Spinal cord (tissue), 10 donors: ENCODE measurements around the gene POP4. TPM values are rescaled to one million over a fixed set of nuclear protein-coding genes. Genes with fewer than 3 reads are reported as not detected.

Experiments used
- DNase-seq, 6 donors: peaks; one replicate each; pipeline versions ENCODE4 v3.0.0 to v3.0.0-alpha.2; 2013 to 2015; ENCODE audit warnings: low spot score in 6 of 6, low read depth in 4 of 6
- H3K27ac ChIP-seq: one replicate; pipeline ENCODE4 v1.5.1; 2013; ENCODE audit warnings: low read depth, low read length, control low read depth
- H3K27me3 ChIP-seq: one replicate; pipeline ENCODE4 v1.6.1; 2013; ENCODE audit warnings: low read length; ENCODE audit not compliant: control insufficient read depth, insufficient read depth
- H3K36me3 ChIP-seq: one replicate; pipeline ENCODE4 v1.6.1; 2013; ENCODE audit warnings: low read length; ENCODE audit not compliant: control insufficient read depth, insufficient read depth
- H3K4me1 ChIP-seq: one replicate; pipeline ENCODE4 v1.6.1; 2013; ENCODE audit warnings: low read length; ENCODE audit not compliant: control insufficient read depth, insufficient read depth
- H3K4me3 ChIP-seq: one replicate; pipeline ENCODE4 v1.5.1; 2013; ENCODE audit warnings: low read depth, low read length, control low read depth
- H3K9me3 ChIP-seq: one replicate; pipeline ENCODE4 v1.6.1; 2013; ENCODE audit warnings: low read length; ENCODE audit not compliant: control insufficient read depth, insufficient read depth
- WGBS: methylation state at CpG from one replicate; pipeline ENCODE4 v1.1.5; 2013; ENCODE audit warnings: missing lambda C conversion rate; ENCODE audit not compliant: insufficient coverage; 5-methylcytosine and 5-hydroxymethylcytosine counted together
- polyA plus RNA-seq, 2 donors: library from polyadenylated mRNA; unstranded; fragments of 120-200 nt; gene quantifications; one replicate each; pipeline ENCODE4 v1.2.1, GENCODE V29; 2013; ENCODE audit not compliant: insufficient read length in 2 of 2
- total RNA-seq, 2 donors: library from RNA; depleted of rRNA in 1 of 2; stranded (reverse); fragments of 120-200 nt in 1 of 2; fragments of >200 nt in 1 of 2; gene quantifications; one replicate each; pipeline versions ENCODE4 v1.2.3 to v1.2.4, GENCODE V29; 2013 to 2014
- donor health status: healthy.

Gene POP4
- total and polyA plus RNA-seq, 4 donors, result 56.1 to 86.6 (median 56.8) TPM

GRCh38 chr19:29576761-29577648, 29.1 kb upstream of the POP4 start:
- no peaks in the 10 kb centered on the region for H3K4me1 ChIP-seq
- H3K9me3 ChIP-seq, result no peaks in the 10 kb centered on the region
- H3K4me3 ChIP-seq, result no peak overlapping the region
- WGBS, result 80% methylated on average over 14 of the region's 15 CpGs
- no peaks in the 10 kb centered on the region for H3K27me3 ChIP-seq
- no peak for DNase-seq
- H3K36me3 ChIP-seq, result no peaks in the 10 kb centered on the region
- H3K27ac ChIP-seq, result no peak overlapping the region

- H3K4me3 ChIP-seq, result no peak overlapping the region
- no peaks in the 10 kb centered on the region for H3K36me3 ChIP-seq
- 69% methylated on average over 2 of the region's 3 CpGs for WGBS
- H3K9me3 ChIP-seq, result no peaks in the 10 kb centered on the region
- H3K4me1 ChIP-seq, result no peaks in the 10 kb centered on the region
- no peaks in the 10 kb centered on the region for H3K27me3 ChIP-seq
- DNase-seq, result no peak
- H3K27ac ChIP-seq, result no peak overlapping the region
These were observed 28.5 kb upstream of the POP4 start for GRCh38 chr19:29577649-29577963.

- Histone ChIP-seq H3K4me1 (no peaks in the 10 kb centered on the region), H3K9me3 (no peaks in the 10 kb centered on the region), H3K4me3 (no peak overlapping the region), H3K27ac (no peak overlapping the region), H3K27me3 (no peaks in the 10 kb centered on the region), H3K36me3 (no peaks in the 10 kb centered on the region)
- no peak for DNase-seq
- WGBS, result 83% methylated on average over 5 of the region's 8 CpGs
These were observed 27.7 kb upstream of the POP4 start for GRCh38 chr19:29578349-29578748.

GRCh38 chr19:29579308-29579910, 26.7 kb upstream of the POP4 start:
- WGBS, result 79% methylated on average over 6 of the region's 6 CpGs
- no peak for DNase-seq
- no peaks in the 10 kb centered on the region for H3K36me3 ChIP-seq
- no peaks in the 10 kb centered on the region for H3K4me1 ChIP-seq
- no peaks in the 10 kb centered on the region for H3K27me3 ChIP-seq
- no peak overlapping the region for H3K27ac ChIP-seq
- H3K9me3 ChIP-seq, result no peaks in the 10 kb centered on the region
- H3K4me3 ChIP-seq, result no peak overlapping the region

GRCh38 chr19:29581398-29581797, 24.7 kb upstream of the POP4 start:
- Histone ChIP-seq H3K4me1 (no peaks in the 10 kb centered on the region), H3K4me3 (no peak overlapping the region), H3K36me3 (no peaks in the 10 kb centered on the region), H3K27me3 (no peaks in the 10 kb centered on the region), H3K27ac (no peak overlapping the region), H3K9me3 (no peaks in the 10 kb centered on the region)
- WGBS, result 67% methylated on average over 1 of the region's 1 CpG
- DNase-seq, result no peak

GRCh38 chr19:29583196-29583999, 22.7 kb upstream of the POP4 start:
- no peak overlapping the region for H3K4me3 ChIP-seq

GRCh38 chr19:29586401-29586800, 19.7 kb upstream of the POP4 start:
- WGBS, result 68% methylated on average over 2 of the region's 2 CpGs
- no peaks in the 10 kb centered on the region for H3K9me3 ChIP-seq
- no peaks in the 10 kb centered on the region for H3K4me1 ChIP-seq
- peaks cover 3% of the 10 kb centered on the region for H3K27me3 ChIP-seq
- no peak for DNase-seq
- no peaks in the 10 kb centered on the region for H3K36me3 ChIP-seq
- no peak overlapping the region for H3K4me3 ChIP-seq
- H3K27ac ChIP-seq, result no peak overlapping the region

More at GRCh38 chr19:29583196-29583999, 22.7 kb upstream of the POP4 start:
- H3K4me1 ChIP-seq, result no peaks in the 10 kb centered on the region
- H3K27me3 ChIP-seq, result no peaks in the 10 kb centered on the region
- H3K9me3 ChIP-seq, result no peaks in the 10 kb centered on the region
- no peak overlapping the region for H3K27ac ChIP-seq
- no peaks in the 10 kb centered on the region for H3K36me3 ChIP-seq
- no peak for DNase-seq
- no CpG with 5 or more reads among the region's 1 CpG for WGBS

GRCh38 chr19:29587059-29587458, 19.0 kb upstream of the POP4 start:
- no peaks in the 10 kb centered on the region for H3K36me3 ChIP-seq

GRCh38 chr19:29587518-29587986, 18.5 kb upstream of the POP4 start:
- no peaks in the 10 kb centered on the region for H3K36me3 ChIP-seq
- WGBS, result no CpG with 5 or more reads among the region's 2 CpGs
- no peak for DNase-seq
- H3K4me1 ChIP-seq, result no peaks in the 10 kb centered on the region
- peaks cover 3% of the 10 kb centered on the region for H3K27me3 ChIP-seq
- no peak overlapping the region for H3K4me3 ChIP-seq
- no peaks in the 10 kb centered on the region for H3K9me3 ChIP-seq
- H3K27ac ChIP-seq, result no peak overlapping the region

More at GRCh38 chr19:29587059-29587458, 19.0 kb upstream of the POP4 start:
- H3K27me3 ChIP-seq, result peaks cover 3% of the 10 kb centered on the region
- no peak for DNase-seq
- WGBS, result 77% methylated on average over 3 of the region's 3 CpGs
- no peak overlapping the region for H3K4me3 ChIP-seq
- H3K4me1 ChIP-seq, result no peaks in the 10 kb centered on the region
- no peak overlapping the region for H3K27ac ChIP-seq
- H3K9me3 ChIP-seq, result no peaks in the 10 kb centered on the region
